Hepatocyte (in vitro differentiated cells): ENCODE data around the gene COL4A2. TPM values are rescaled to one million over a fixed set of nuclear protein-coding genes. Genes with fewer than 3 reads are reported as not detected.

Source experiments
- DNase-seq: peaks from one replicate; pipeline ENCODE4 v3.0.0-alpha.2; 2016; ENCODE audit warnings: low spot score
- H2AFZ ChIP-seq: fragments of 200-600 bp; sonication (generic); 2 replicates; pipeline ENCODE4 v1.6.0; 2016; ENCODE audit warnings: antibody characterized with exemption, mild to moderate bottlenecking
- H3K27ac ChIP-seq: fragments of 200-600 bp; sonication (generic); 2 replicates; pipeline ENCODE4 v1.5.1; 2016; ENCODE audit warnings: mild to moderate bottlenecking
- H3K27me3 ChIP-seq: fragments of 200-600 bp; sonication (generic); 2 replicates; pipeline ENCODE4 v1.6.1; 2016
- H3K36me3 ChIP-seq: fragments of 200-600 bp; sonication (generic); replicated peaks from 2 replicates; pipeline ENCODE4 v1.5.1; 2016; ENCODE audit warnings: low read depth; ENCODE audit not compliant: insufficient read depth
- H3K4me1 ChIP-seq: fragments of 200-600 bp; sonication (generic); 2 replicates; pipeline ENCODE4 v1.5.1; 2016; ENCODE audit warnings: mild to moderate bottlenecking, moderate library complexity; ENCODE audit not compliant: insufficient read depth
- H3K4me2 ChIP-seq: fragments of 200-600 bp; sonication (generic); 2 replicates; pipeline ENCODE4 v1.6.0; 2016
- H3K4me3 ChIP-seq: fragments of 200-600 bp; sonication (generic); 2 replicates; pipeline ENCODE4 v1.5.1; 2016; ENCODE audit warnings: mild to moderate bottlenecking
- H3K79me2 ChIP-seq: fragments of 200-600 bp; sonication (generic); 2 replicates; pipeline ENCODE4 v1.6.0; 2017; ENCODE audit warnings: mild to moderate bottlenecking
- H3K9me2 ChIP-seq: fragments of 200-600 bp; sonication (generic); replicated peaks from 2 replicates; pipeline ENCODE4 v1.6.0; 2017; ENCODE audit warnings: mild to moderate bottlenecking; ENCODE audit not compliant: insufficient read depth
- H3K9me3 ChIP-seq: fragments of 200-600 bp; sonication (generic); 2 replicates; pipeline ENCODE4 v1.5.1; 2016; ENCODE audit warnings: low read depth, mild to moderate bottlenecking
- H4K20me1 ChIP-seq: fragments of 200-600 bp; sonication (generic); 2 replicates; pipeline ENCODE4 v1.6.0; 2016; ENCODE audit warnings: mild to moderate bottlenecking; ENCODE audit not compliant: insufficient read depth, poor library complexity, severe bottlenecking
- EZH2 ChIP-seq: fragments of 200-600 bp; sonication (generic); IDR thresholded peaks from 2 replicates; pipeline ENCODE4 v1.6.1; 2016; ENCODE audit warnings: antibody characterized with exemption, mild to moderate bottlenecking, borderline replicate concordance
- EZH2phosphoT487 ChIP-seq: fragments of 200-600 bp; sonication (generic); IDR thresholded peaks from one replicate; pipeline ENCODE4 v1.6.1; 2018; ENCODE audit warnings: antibody characterized with exemption, mild to moderate bottlenecking, low read depth, moderate library complexity; ENCODE audit not compliant: unreplicated experiment, severe bottlenecking
- WGBS: methylation state at CpG from one replicate; pipeline ENCODE4 v1.1.6; 2016; ENCODE audit warnings: low lambda C conversion rate; ENCODE audit errors: missing lambda C conversion rate; 5-methylcytosine and 5-hydroxymethylcytosine counted together
- polyA plus RNA-seq: library from polyadenylated mRNA; unstranded; fragments of >200 nt; fragmentation: Nextera tagmentation; extraction: Ambion mirVana; gene quantifications from 2 replicates; pipeline ENCODE4 v1.2.1, GENCODE V29; 2016
- total RNA-seq: library from RNA; depleted of rRNA; stranded (reverse); fragments of >200 nt; gene quantifications from 2 replicates; pipeline ENCODE4 v1.2.3, GENCODE V29; 2014
- TF ChIP-seq, protein P1 (sequence below): fragments of 200-600 bp; sonication (generic); IDR thresholded peaks from 2 replicates; pipeline ENCODE4 v1.5.1; 2016; ENCODE audit warnings: antibody characterized with exemption, mild to moderate bottlenecking; ENCODE audit not compliant: poor library complexity

The COL4A2 gene
- total and polyA plus RNA-seq, 2 experiments from 2014 or later: 171 to 221 TPM

DNA sequence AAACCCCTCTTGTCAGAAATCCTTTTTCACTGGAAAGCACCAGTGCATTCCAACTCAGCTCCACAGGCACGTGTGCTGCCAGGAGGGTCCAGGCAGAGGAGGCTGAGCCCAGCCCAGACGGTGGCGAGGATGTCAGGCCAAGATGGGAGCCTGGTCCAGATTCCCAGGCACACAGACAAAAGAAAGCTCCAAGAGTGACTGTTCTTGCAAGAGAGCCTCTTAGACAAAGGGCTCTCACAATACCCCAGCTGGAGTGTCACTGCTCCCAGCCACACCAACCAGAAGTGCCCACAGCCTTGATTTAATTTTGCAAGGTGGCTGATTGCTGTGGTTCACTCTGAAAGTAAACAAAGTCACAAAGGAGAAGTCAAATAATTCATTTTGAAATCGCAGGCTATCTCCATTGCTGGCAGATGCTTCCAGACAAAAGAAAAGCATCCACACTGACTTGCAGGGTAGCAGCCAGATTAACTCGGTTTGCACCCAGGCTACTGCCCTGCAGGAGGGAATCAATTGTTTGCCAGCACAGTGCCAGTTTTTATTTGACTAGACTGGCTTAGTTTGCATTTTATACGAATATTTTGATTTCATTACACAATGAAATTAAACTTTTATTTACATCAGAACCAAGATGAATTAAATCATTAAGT is 159.3 kb downstream of the COL4A2 start:
- H3K9me2 ChIP-seq: no peaks in the 10 kb centered on the region
- no peak for TF ChIP-seq EZH2
- TF ChIP-seq, protein P1, sequence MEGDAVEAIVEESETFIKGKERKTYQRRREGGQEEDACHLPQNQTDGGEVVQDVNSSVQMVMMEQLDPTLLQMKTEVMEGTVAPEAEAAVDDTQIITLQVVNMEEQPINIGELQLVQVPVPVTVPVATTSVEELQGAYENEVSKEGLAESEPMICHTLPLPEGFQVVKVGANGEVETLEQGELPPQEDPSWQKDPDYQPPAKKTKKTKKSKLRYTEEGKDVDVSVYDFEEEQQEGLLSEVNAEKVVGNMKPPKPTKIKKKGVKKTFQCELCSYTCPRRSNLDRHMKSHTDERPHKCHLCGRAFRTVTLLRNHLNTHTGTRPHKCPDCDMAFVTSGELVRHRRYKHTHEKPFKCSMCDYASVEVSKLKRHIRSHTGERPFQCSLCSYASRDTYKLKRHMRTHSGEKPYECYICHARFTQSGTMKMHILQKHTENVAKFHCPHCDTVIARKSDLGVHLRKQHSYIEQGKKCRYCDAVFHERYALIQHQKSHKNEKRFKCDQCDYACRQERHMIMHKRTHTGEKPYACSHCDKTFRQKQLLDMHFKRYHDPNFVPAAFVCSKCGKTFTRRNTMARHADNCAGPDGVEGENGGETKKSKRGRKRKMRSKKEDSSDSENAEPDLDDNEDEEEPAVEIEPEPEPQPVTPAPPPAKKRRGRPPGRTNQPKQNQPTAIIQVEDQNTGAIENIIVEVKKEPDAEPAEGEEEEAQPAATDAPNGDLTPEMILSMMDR: no peak
- no peak for TF ChIP-seq EZH2phosphoT487
- H3K27ac ChIP-seq: no peak overlapping the region
- DNase-seq: no peak
- H3K4me3 ChIP-seq: no peak overlapping the region
- no peaks in the 10 kb centered on the region for H3K27me3 ChIP-seq
- WGBS: 78% methylated on average over 6 of the region's 6 CpGs
- H3K9me3 ChIP-seq: no peaks in the 10 kb centered on the region
- H3K79me2 ChIP-seq: no peaks in the 10 kb centered on the region
- no peaks in the 10 kb centered on the region for H3K36me3 ChIP-seq
- H4K20me1 ChIP-seq: no peaks in the 10 kb centered on the region
- H3K4me2 ChIP-seq: no peak overlapping the region
- no peak overlapping the region for H2AFZ ChIP-seq
- H3K4me1 ChIP-seq: no peaks in the 10 kb centered on the region

DNA sequence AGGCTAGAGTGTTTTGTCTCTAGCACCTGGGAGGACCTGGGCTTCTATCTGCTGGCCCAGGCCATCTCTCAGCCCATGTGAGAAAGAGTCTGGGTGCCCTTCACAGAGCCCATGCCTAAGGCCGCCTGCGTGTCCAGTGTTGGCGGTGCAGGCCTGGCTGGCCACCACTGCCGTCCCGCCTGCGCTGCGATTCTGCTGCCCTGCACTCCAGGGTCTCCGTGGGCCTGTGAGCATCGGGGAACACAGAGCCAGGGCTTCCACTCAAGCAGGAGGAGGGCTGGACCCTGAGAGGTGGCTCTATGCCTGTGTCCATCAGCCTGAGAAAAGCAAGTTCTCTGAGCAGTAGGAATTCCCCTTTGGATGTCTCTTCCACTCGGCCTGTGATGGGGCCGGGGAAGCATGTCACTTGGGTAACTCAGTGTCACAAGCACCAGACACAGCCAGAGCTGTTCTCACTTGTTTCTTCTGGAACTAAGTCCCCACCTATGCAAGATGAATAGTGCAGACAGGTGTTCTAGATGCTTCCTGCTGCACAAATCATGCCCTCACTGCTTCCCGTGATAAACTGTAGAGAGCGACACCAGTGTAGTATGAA is 160.5 kb downstream of the COL4A2 start:
- DNase-seq: no peak
- Histone ChIP-seq H3K4me1 (no peaks in the 10 kb centered on the region), H3K79me2 (no peaks in the 10 kb centered on the region), H3K36me3 (no peaks in the 10 kb centered on the region), H3K4me2 (no peak overlapping the region), H3K9me3 (no peaks in the 10 kb centered on the region), H3K4me3 (no peak overlapping the region), H3K27ac (no peak overlapping the region), H2AFZ (no peak overlapping the region), H3K9me2 (no peaks in the 10 kb centered on the region), H3K27me3 (no peaks in the 10 kb centered on the region), H4K20me1 (no peaks in the 10 kb centered on the region)
- TF ChIP-seq, protein P1: no peak
- TF ChIP-seq EZH2: no peak
- TF ChIP-seq EZH2phosphoT487: no peak
- 97% methylated on average over 13 of the region's 13 CpGs for WGBS

DNA sequence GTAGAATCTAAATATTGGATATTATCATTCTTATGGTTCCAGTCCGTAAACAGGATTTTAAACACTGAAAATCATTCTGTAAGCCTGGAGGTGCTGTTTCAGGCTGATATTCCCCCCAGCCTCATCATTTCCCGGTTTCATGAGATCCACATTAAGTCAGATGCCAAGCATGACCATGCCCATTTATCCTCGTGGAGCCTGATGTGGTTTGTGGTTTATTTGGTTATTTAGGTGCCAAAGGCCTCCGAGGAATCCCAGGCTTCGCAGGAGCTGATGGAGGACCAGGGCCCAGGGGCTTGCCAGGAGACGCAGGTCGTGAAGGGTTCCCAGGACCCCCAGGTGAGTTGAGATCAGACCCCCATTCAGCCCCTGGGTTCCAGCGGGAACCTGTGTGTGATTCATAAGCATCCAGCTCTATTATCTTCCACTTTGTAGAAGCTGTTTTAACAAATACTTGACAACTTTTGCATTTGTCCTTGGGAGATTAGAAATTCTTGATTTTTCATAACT is 162.0 kb downstream of the COL4A2 start:
- 98% methylated on average over 8 of the region's 8 CpGs for WGBS
- H3K9me3 ChIP-seq: no peaks in the 10 kb centered on the region
- no peaks in the 10 kb centered on the region for H3K9me2 ChIP-seq
- no peaks in the 10 kb centered on the region for H4K20me1 ChIP-seq
- no peak overlapping the region for H3K4me2 ChIP-seq
- no peak overlapping the region for H3K27ac ChIP-seq
- H3K36me3 ChIP-seq: no peaks in the 10 kb centered on the region
- no peak for DNase-seq
- H3K27me3 ChIP-seq: no peaks in the 10 kb centered on the region
- TF ChIP-seq, protein P1: no peak
- TF ChIP-seq EZH2 (no peak), EZH2phosphoT487 (no peak)
- no peak overlapping the region for H3K4me3 ChIP-seq
- no peak overlapping the region for H2AFZ ChIP-seq
- no peaks in the 10 kb centered on the region for H3K4me1 ChIP-seq
- H3K79me2 ChIP-seq: no peaks in the 10 kb centered on the region
